BJ (cell line): ENCODE measurements around the gene CETN2. TPM values are rescaled to one million over a fixed set of nuclear protein-coding genes. Genes with fewer than 3 reads are reported as not detected.

ENCODE experiments used
- CTCF ChIA-PET: fragments of 350-600 bp; formaldehyde crosslinking; extraction: SDS; loops from one replicate; lab custom pipeline; 2021; ENCODE audit warnings: antibody characterized with exemption, inconsistent platforms; lab: Yijun Ruan, JAX
- POLR2A ChIA-PET: fragments of 300-600 bp; sonication (Branson Sonifier 250); formaldehyde crosslinking; extraction: SDS; loops from one replicate; lab custom pipeline; 2021; ENCODE audit warnings: antibody characterized with exemption; lab: Charles Lee
- DNase-seq: peaks from one replicate; pipeline ENCODE4 v3.0.0-alpha.2; 2011; ENCODE audit warnings: low read depth
- H3K27me3 ChIP-seq: 2 replicates; pipeline ENCODE4 v1.6.0; 2011; ENCODE audit warnings: low read length; ENCODE audit not compliant: control insufficient read depth, insufficient read depth
- H3K36me3 ChIP-seq: 2 replicates; pipeline ENCODE4 v1.5.1; 2011; ENCODE audit warnings: low read length; ENCODE audit not compliant: control insufficient read depth, insufficient read depth
- H3K4me3 ChIP-seq: 2 replicates; pipeline ENCODE4 v1.5.1; 2011; ENCODE audit warnings: low read depth, mild to moderate bottlenecking, control low read depth, low read length
- CTCF ChIP-seq: IDR thresholded peaks from 2 replicates; pipeline ENCODE4 v1.5.1; 2011; ENCODE audit warnings: low read depth, mild to moderate bottlenecking, control low read depth, inconsistent platforms, low read length, moderate library complexity; ENCODE audit not compliant: insufficient read depth
- polyA minus RNA-seq: library from RNA; depleted of rRNA, polyadenylated mRNA; stranded (reverse); fragments of >200 nt; gene quantifications from 2 replicates; pipeline ENCODE4 v1.2.3, GENCODE V29; 2011; rRNA and poly(A)+ RNA removed
- polyA plus RNA-seq: library from polyadenylated mRNA; depleted of rRNA; stranded (reverse); fragments of >200 nt; gene quantifications from 2 replicates; pipeline ENCODE4 v1.2.3, GENCODE V29; 2011; rRNA removed

The CETN2 gene
- polyA plus RNA-seq (19.1 and 44.5 TPM in 2 replicates), polyA minus RNA-seq (1.8 and 3.9 TPM in 2 replicates)

GRCh38 chrX:152830312-152831305 is at the start of gene CETN2, which contains the start of gene NSDHL:
TSS of gene CETN2 (minus strand) at chrX:152830757. CDS start at chrX:152830710, 47 bp downstream.
TSS of gene NSDHL (plus strand) at chrX:152831063. CDS start at chrX:152846325, 15,262 bp downstream.
- POLR2A ChIA-PET: no interaction called here
- CTCF ChIA-PET: interaction anchor here (0.6 to 1.4 kb wide), 4 partner anchors 8 to 96 kb away, joined by 3 to 7 read pairs (median 4); no protein-coding TSS in a partner anchor
- no peak for TF ChIP-seq CTCF
- H3K4me3 ChIP-seq: peak within 1 kb of the TSS; percentile 81
- H3K27me3 ChIP-seq: no peaks in the 10 kb centered on the region
- peak; percentile 76 for DNase-seq
- peaks cover 3% of the 10 kb centered on the region; the same call in 1 of the 2 replicates for H3K36me3 ChIP-seq

- Histone ChIP-seq H3K4me3 (no peak overlapping the region), H3K27me3 (no peaks in the 10 kb centered on the region; the same call in 1 of the 2 replicates), H3K36me3 (no peaks in the 10 kb centered on the region)
- no peak for DNase-seq
- ChIA-PET POLR2A (no interaction called here), CTCF (interaction anchor here (1.1 kb wide), 1 partner anchor 58 kb away, joined by 3 read pairs; no protein-coding TSS in a partner anchor)
- no peak for TF ChIP-seq CTCF
These were observed 48.6 kb upstream of the CETN2 start for GRCh38 chrX:152878976-152879755.

GRCh38 chrX:152876931-152877840 is 46.6 kb upstream of the CETN2 start:
- POLR2A ChIA-PET: no interaction called here
- Histone ChIP-seq H3K36me3 (no peaks in the 10 kb centered on the region), H3K27me3 (no peaks in the 10 kb centered on the region), H3K4me3 (no peak overlapping the region)
- no peak for DNase-seq
- TF ChIP-seq CTCF: no peak
- CTCF ChIA-PET: no interaction called here

- ChIA-PET POLR2A (no interaction called here), CTCF (no interaction called here)
- Histone ChIP-seq H3K27me3 (no peaks in the 10 kb centered on the region), H3K4me3 (no peak overlapping the region), H3K36me3 (no peaks in the 10 kb centered on the region)
- no peak for DNase-seq
- TF ChIP-seq CTCF: no peak
These were observed 42.8 kb upstream of the CETN2 start for GRCh38 chrX:152873361-152873760.
